Adrenal gland (tissue), 12 donors: ENCODE data around the gene IFRD2. TPM values are rescaled to one million over a fixed set of nuclear protein-coding genes. Genes with fewer than 3 reads are reported as not detected.
A peak's percentile ranks its signal among the peaks of the same experiment; 100 is the strongest.

Experiments used
- DNase-seq, 7 donors: peaks; one replicate each; pipeline ENCODE4 v3.0.0-alpha.2; 2019 to 2020
- H3K27ac ChIP-seq, 5 donors: fragments of 200-600 bp; sonication (generic) in 4 of 5; 1 replicate in 3 of 5; 2 replicates in 2 of 5; pipeline versions ENCODE4 v1.5.1 to v1.8.0; 2016 to 2020; ENCODE audit warnings: mild to moderate bottlenecking in 1 of 5
- H3K27me3 ChIP-seq: fragments of 200-600 bp; 2 replicates; pipeline ENCODE4 v1.8.0; 2021
- H3K36me3 ChIP-seq, 2 donors: fragments of 200-600 bp; replicated peaks in 1 of 2; 1 replicate in 1 of 2; 2 replicates in 1 of 2; pipeline versions ENCODE4 v1.5.1 to v1.8.0; 2018 to 2022
- H3K4me1 ChIP-seq, 2 donors: fragments of 200-600 bp; replicated peaks in 1 of 2; 1 replicate in 1 of 2; 2 replicates in 1 of 2; pipeline versions ENCODE4 v1.5.1 to v1.8.0; 2018 to 2021
- H3K4me3 ChIP-seq, 4 donors: fragments of 200-600 bp; sonication (generic) in 3 of 4; one replicate each; pipeline ENCODE4 v1.5.1; 2016 to 2018
- H3K9me3 ChIP-seq, 3 donors: fragments of 200-600 bp; sonication (generic) in 1 of 3; replicated peaks in 1 of 3; 1 replicate in 2 of 3; 2 replicates in 1 of 3; pipeline versions ENCODE4 v1.5.1 to v1.8.0; 2016 to 2021
- POLR2A ChIP-seq, 2 donors: fragments of 450-650 bp; IDR thresholded peaks; one replicate each; pipeline ENCODE4 v1.6.1; 2017; ENCODE audit warnings: antibody characterized with exemption in 2 of 2, mild to moderate bottlenecking in 2 of 2, moderate library complexity in 1 of 2
- WGBS, 4 donors: extraction: QIAGEN DNeasy Blood & Tissue Kit in 2 of 4; methylation state at CpG; one replicate each; pipeline versions ENCODE4 v1.1.5 to v1.1.7; 2013 to 2017; 5-methylcytosine and 5-hydroxymethylcytosine counted together
- intact Hi-C, 2 donors: fragments of 100-400 bp; cut with DNase I; formaldehyde crosslinking; loops; one replicate each; pipeline versions ENCODE4 v1.14.1 to v1.15.0; 2022 to 2023
- polyA plus RNA-seq, 3 donors: library from polyadenylated mRNA; stranded (reverse); fragments of 200-250 nt in 2 of 3; fragments of 350-450 nt in 1 of 3; fragmentation: Illumina TruSeq in 1 of 3; extraction: RNeasy Lipid Tissue Mini Kit (QIAGEN cat#74804) in 1 of 3; gene quantifications; one replicate each; pipeline ENCODE4 v1.2.3, GENCODE V29; 2013 to 2014
- total RNA-seq, 9 donors: library from RNA; depleted of rRNA in 4 of 9; stranded (reverse); fragments of >200 nt in 4 of 9; fragments of 120-200 nt in 1 of 9; fragmentation: NEBNext Ultra II Directional in 1 of 9; extraction: Animal tissue kit (Norgen Biotek cat#: 25700) in 1 of 9; gene quantifications; one replicate each; pipeline versions ENCODE4 v1.1.0 to v1.2.4, GENCODE V29; 2013 to 2023
- TF ChIP-seq, protein P1 (sequence below), 6 experiments: fragments of 450-650 bp in 4 of 6; fragments of 200-600 bp in 2 of 6; sonication (generic) in 1 of 6; IDR thresholded peaks; 1 replicate in 5 of 6; 2 replicates in 1 of 6; pipeline versions ENCODE4 v1.5.1 to v1.8.0; 2016 to 2021; ENCODE audit warnings: antibody characterized with exemption in 6 of 6, mild to moderate bottlenecking in 2 of 6, moderate library complexity in 1 of 6
- donor health status: healthy with polysubstance abuse.
- donor health status: Bipolar disorder and iron deficiency.
- donor health status: DM: yes; HTN: yes; CAD: no.
- donor health status: DM: no; HTN: no; CAD: no.
- donor health status: DM: no; HTN: no; CAD: no.
- donor health status: DM: yes; HTN: yes; CAD: no.

IFRD2 gene
- total and polyA plus RNA-seq, 12 donors: 31.6 to 182 (median 56.8) TPM

DNA sequence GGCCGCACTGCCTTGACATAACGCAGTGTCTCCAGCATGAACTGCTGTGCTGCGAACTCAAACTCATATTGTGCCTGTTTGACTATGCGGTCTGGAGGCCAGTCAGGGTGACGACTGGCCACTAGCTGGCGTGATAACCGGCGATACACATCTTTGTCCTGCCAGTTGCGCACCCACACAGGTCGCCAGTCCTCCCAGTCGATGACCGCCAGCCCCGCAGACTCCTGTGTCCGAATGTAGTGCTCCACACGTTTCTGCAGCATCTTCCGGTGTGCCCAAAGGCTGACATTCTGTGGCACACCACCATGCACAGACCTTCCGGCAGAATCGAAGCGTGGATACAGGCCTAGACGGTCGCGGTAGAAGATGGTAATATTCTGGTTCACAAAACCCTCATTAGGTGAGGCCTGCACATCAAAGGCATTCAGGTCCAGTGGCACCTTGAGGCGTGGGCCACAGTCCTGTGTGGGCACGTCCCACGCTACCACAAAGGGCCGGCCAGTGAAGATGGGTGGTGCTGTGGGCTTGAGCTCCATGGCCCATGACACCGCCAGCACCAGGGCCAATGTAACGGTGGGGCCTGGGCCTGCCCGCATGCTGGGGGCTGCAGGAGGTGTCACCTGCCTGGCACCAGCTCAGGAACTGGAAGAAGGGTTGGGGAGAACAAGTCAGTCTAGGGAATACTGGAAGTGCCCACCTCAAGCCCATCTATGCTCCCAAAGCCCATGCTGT is 27.8 kb upstream of the IFRD2 start:
- WGBS, 4 donors: 75 to 87% (median 78%) methylated on average over 16 to 29 of the region's 29 CpGs

DNA sequence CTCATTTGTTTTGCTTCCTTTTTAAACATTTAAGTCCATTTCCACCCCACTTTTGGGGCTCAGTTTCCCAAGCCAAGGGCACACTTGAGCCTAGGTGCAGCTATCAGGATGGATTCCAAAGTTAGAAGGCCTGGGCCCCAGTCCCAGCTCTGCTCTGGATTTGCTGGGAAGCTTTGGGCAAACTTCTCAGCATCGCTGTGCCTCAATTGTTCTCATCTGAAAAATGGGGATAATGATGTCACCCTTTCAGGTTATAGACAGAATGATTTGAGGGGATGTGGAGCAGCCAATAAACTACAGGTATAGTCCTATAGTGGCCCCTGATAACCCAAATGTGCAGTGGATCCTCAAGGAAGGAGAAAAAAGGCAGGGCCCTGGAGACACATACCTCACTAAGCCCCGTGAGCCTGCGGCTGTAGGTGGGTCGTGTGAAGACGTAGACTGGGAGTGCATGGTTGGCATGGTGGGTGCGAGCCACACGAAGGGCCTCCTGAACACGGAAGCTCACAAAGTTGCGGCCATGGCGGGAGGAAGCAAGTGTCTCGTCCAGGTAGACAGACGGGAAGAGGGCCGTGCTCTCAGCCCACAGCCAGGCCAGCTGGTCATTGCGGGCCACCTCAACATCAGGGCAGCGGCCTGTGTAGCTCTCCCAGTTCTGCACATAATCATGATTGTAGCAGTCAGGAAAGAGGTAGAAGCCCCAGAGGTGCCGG is 27.1 kb upstream of the IFRD2 start:
- intact Hi-C loops: no loop called here
- Histone ChIP-seq H3K4me1 (peaks cover 45 to 70% of the 10 kb centered on the region in 2 donors), H3K4me3 (peak overlapping the region in 1 of 4 donors; percentile 9), H3K27ac (peak overlapping the region in 1 of 5 donors; percentile 25), H3K36me3 (peaks cover 0 to 31% of the 10 kb centered on the region in 2 donors), H3K27me3 (no peaks in the 10 kb centered on the region), H3K9me3 (no peaks in the 10 kb centered on the region)
- WGBS, 4 donors: 79 to 93% (median 85%) methylated on average over 14 to 16 of the region's 16 CpGs
- TF ChIP-seq, protein P1, sequence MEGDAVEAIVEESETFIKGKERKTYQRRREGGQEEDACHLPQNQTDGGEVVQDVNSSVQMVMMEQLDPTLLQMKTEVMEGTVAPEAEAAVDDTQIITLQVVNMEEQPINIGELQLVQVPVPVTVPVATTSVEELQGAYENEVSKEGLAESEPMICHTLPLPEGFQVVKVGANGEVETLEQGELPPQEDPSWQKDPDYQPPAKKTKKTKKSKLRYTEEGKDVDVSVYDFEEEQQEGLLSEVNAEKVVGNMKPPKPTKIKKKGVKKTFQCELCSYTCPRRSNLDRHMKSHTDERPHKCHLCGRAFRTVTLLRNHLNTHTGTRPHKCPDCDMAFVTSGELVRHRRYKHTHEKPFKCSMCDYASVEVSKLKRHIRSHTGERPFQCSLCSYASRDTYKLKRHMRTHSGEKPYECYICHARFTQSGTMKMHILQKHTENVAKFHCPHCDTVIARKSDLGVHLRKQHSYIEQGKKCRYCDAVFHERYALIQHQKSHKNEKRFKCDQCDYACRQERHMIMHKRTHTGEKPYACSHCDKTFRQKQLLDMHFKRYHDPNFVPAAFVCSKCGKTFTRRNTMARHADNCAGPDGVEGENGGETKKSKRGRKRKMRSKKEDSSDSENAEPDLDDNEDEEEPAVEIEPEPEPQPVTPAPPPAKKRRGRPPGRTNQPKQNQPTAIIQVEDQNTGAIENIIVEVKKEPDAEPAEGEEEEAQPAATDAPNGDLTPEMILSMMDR (IDR thresholded peaks at IDR 0.05): no peak
- no peak for DNase-seq

More for the DNA sequence above, 27.8 kb upstream of the IFRD2 start:
- Histone ChIP-seq H3K9me3 (no peaks in the 10 kb centered on the region), H3K27me3 (no peaks in the 10 kb centered on the region), H3K27ac (peak overlapping the region in 3 of 5 donors; percentile 94 to 98 (median 95)), H3K36me3 (peaks cover 0 to 31% of the 10 kb centered on the region in 2 donors), H3K4me1 (peaks cover 45 to 75% of the 10 kb centered on the region in 2 donors), H3K4me3 (peak overlapping the region in 2 of 4 donors; percentile 71 to 96)
- TF ChIP-seq, protein P1 (IDR thresholded peaks at IDR 0.05): no peak
- TF ChIP-seq POLR2A (IDR thresholded peaks at IDR 0.05): no peak
- intact Hi-C loops: loop anchor here in 1 of 2 donors (5.0 kb wide), 1 partner anchor 48 kb away; no protein-coding TSS in a partner anchor
- no peak for DNase-seq

DNA sequence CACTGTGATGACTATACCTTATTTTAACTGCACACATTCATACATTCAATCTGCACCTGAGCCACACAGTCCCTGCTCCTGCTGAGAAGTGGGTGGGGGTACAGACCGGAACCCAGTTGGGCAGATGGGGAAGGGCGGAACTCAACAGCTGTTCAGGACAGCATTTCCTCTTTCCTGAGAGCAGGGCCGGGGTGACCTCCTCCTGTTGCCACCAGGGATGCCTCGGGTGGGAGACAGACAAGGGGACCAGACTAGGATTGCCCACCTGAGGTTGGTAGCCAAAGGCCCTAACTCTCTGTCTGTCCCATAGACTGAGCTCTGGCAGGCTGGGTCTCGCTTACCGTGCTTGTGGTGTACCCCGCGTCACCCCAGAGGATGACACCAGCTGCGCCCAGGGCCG is 26.4 kb upstream of the IFRD2 start:
- intact Hi-C loops: no loop called here
- no peak for DNase-seq
- H3K9me3 ChIP-seq: no peaks in the 10 kb centered on the region
- peak overlapping the region in 1 of 5 donors; percentile 25 for H3K27ac ChIP-seq
- peaks cover 0 to 31% of the 10 kb centered on the region in 2 donors for H3K36me3 ChIP-seq
- WGBS, 4 donors: 51 to 78% (median 74%) methylated on average over 4 to 10 of the region's 10 CpGs
- no peak for TF ChIP-seq POLR2A (IDR thresholded peaks at IDR 0.05)
- TF ChIP-seq, protein P1 (IDR thresholded peaks at IDR 0.05): no peak
- H3K4me1 ChIP-seq: peaks cover 45 to 63% of the 10 kb centered on the region in 2 donors
- no peaks in the 10 kb centered on the region for H3K27me3 ChIP-seq
- H3K4me3 ChIP-seq: peak overlapping the region in 1 of 4 donors; percentile 9

DNA sequence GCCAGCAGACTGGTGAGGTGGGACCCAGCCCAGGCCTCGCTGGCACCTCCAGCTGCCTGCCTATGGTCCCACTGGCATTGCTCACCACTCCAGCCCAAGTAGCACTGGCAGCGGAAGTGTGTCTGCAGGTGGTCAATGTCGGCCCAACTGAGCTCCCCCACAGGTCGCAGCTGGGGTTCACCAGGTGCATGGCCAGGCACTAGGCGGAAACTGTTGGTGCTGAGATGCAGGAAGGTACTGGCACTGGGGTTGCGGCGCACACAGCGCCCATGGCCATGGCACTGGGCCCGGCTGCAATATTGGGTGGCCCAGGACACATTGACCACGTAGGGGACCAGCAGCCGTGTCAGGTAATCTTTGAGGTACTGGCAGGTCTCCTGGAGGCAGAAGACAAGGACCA is 25.9 kb upstream of the IFRD2 start:
- no peaks in the 10 kb centered on the region for H3K27me3 ChIP-seq
- peak overlapping the region in 1 of 5 donors; percentile 25 for H3K27ac ChIP-seq
- TF ChIP-seq, protein P1 (IDR thresholded peaks at IDR 0.05): no peak
- no peak for TF ChIP-seq POLR2A (IDR thresholded peaks at IDR 0.05)
- peak overlapping the region in 1 of 4 donors; percentile 17 for H3K4me3 ChIP-seq
- H3K36me3 ChIP-seq: peaks cover 0 to 31% of the 10 kb centered on the region in 2 donors
- no peaks in the 10 kb centered on the region for H3K9me3 ChIP-seq
- peaks cover 45 to 58% of the 10 kb centered on the region in 2 donors for H3K4me1 ChIP-seq
- no peak for DNase-seq
- intact Hi-C loops: no loop called here
- 80 to 93% (median 82%) methylated on average over 6 to 11 of the region's 11 CpGs; no CpG with 5 or more reads in 1 of the 4 donors for WGBS, 4 donors
